D721Med (cell line): ENCODE data around the gene DYNC1H1.

Source experiments
- DNase-seq: peaks from one replicate; pipeline ENCODE4 v3.0.0; 2011; ENCODE audit warnings: low spot score; ENCODE audit not compliant: insufficient read length
- FAIRE-seq: peaks from 2 replicates; lab custom pipeline; 2011; peaks lifted over from hg19 to GRCh38; lab: Jason Lieb, UNC
- CTCF ChIP-seq: IDR thresholded peaks from 2 replicates; pipeline ENCODE4 v1.5.1; 2012; ENCODE audit warnings: mild to moderate bottlenecking, control low read depth; ENCODE audit not compliant: insufficient read depth; ENCODE audit errors: missing control alignments

DYNC1H1 gene

GRCh38 chr14:101964297-101965180 is at the start of gene DYNC1H1:
Gene DYNC1H1 (plus strand): TSS chr14:101964573. CDS start chr14:101964692, 119 bp downstream.
- no peak for FAIRE-seq
- DNase-seq, result peak; percentile 70
- TF ChIP-seq CTCF, result no peak

GRCh38 chr14:101915871-101916815 is 48.2 kb upstream of the DYNC1H1 start:
- FAIRE-seq, result no peak

GRCh38 chr14:101916816-101917412 is 47.5 kb upstream of the DYNC1H1 start:
- no peak for TF ChIP-seq CTCF
- no peak for FAIRE-seq
- no peak for DNase-seq

More at GRCh38 chr14:101915871-101916815, 48.2 kb upstream of the DYNC1H1 start:
- TF ChIP-seq CTCF, result no peak
- DNase-seq, result no peak

- FAIRE-seq (no peak), DNase-seq (no peak)
- TF ChIP-seq CTCF, result no peak
These were observed 46.9 kb upstream of the DYNC1H1 start for GRCh38 chr14:101917413-101918017.

GRCh38 chr14:101918065-101918989 is 46.0 kb upstream of the DYNC1H1 start:
- FAIRE-seq (no peak), DNase-seq (no peak)
- TF ChIP-seq CTCF, result no peak

- no peak for TF ChIP-seq CTCF
- no peak for FAIRE-seq
These were observed 44.1 kb upstream of the DYNC1H1 start for GRCh38 chr14:101920271-101920670.

More at GRCh38 chr14:101920271-101920670, 44.1 kb upstream of the DYNC1H1 start:
- DNase-seq, result no peak
